Measurements from ENCODE around the gene RLN1.
A peak's percentile ranks its signal among the peaks of the same experiment; 100 is the strongest.
"Not testable (repeated sequence)": the region's sequence is repeated elsewhere in the genome, so short reads cannot be mapped to it uniquely, and the experiment has no call there.

Gene RLN1

GRCh38 chr9:5338992-5339981 is at the start of gene RLN1:
Gene RLN1, minus strand, starts transcription at chr9:5339876. Its CDS starts 130 bp downstream, at chr9:5339746.
- not testable (repeated sequence) for DNase-seq

GRCh38 chr9:5389109-5389732 is 49.5 kb upstream of the RLN1 start:
- no peak for DNase-seq

- DNase-seq = no peak
Measured at GRCh38 chr9:5388026-5388819, 48.5 kb upstream of the RLN1 start.

GRCh38 chr9:5384436-5384835 is 44.8 kb upstream of the RLN1 start:
- no peak for DNase-seq

GRCh38 chr9:5382479-5382878 is 42.8 kb upstream of the RLN1 start:
- no peak for DNase-seq

GRCh38 chr9:5375790-5376477 is 36.3 kb upstream of the RLN1 start:
- no peak for DNase-seq

GRCh38 chr9:5375091-5375490 is 35.4 kb upstream of the RLN1 start:
- no peak for DNase-seq

GRCh38 chr9:5364294-5365024 is 24.8 kb upstream of the RLN1 start:
- no peak for DNase-seq

GRCh38 chr9:5361326-5362010 is 21.8 kb upstream of the RLN1 start:
- DNase-seq = no peak

- no peak for DNase-seq
Measured at GRCh38 chr9:5360341-5360740, 20.7 kb upstream of the RLN1 start.

- DNase-seq = no peak
Measured at GRCh38 chr9:5357431-5358105, 17.9 kb upstream of the RLN1 start.

- no peak for DNase-seq
Measured at GRCh38 chr9:5355817-5356216, 16.1 kb upstream of the RLN1 start.

GRCh38 chr9:5355226-5355625 is 15.6 kb upstream of the RLN1 start:
- DNase-seq = no peak

GRCh38 chr9:5354184-5354583 is 14.5 kb upstream of the RLN1 start:
- no peak for DNase-seq

GRCh38 chr9:5352637-5353248 is 13.1 kb upstream of the RLN1 start:
- no peak for DNase-seq

GRCh38 chr9:5336688-5337087 is 3.0 kb downstream of the RLN1 start:
- no peak for DNase-seq

GRCh38 chr9:5331276-5331675 is 8.4 kb downstream of the RLN1 start:
- DNase-seq = not testable (repeated sequence)

GRCh38 chr9:5326893-5327548 is 12.7 kb downstream of the RLN1 start:
- DNase-seq = peak; percentile 78

GRCh38 chr9:5326187-5326586 is 13.5 kb downstream of the RLN1 start:
- DNase-seq = no peak

GRCh38 chr9:5321601-5322000 is 18.1 kb downstream of the RLN1 start:
- DNase-seq = not testable (repeated sequence)
